AML-193 (cell line): ENCODE measurements around the gene TMED10.

Experiments used
- DNase-seq, 2 experiments: peaks; one replicate each; lab custom pipeline; 2025; lab: John Stamatoyannopoulos, UW

The TMED10 gene

DNA sequence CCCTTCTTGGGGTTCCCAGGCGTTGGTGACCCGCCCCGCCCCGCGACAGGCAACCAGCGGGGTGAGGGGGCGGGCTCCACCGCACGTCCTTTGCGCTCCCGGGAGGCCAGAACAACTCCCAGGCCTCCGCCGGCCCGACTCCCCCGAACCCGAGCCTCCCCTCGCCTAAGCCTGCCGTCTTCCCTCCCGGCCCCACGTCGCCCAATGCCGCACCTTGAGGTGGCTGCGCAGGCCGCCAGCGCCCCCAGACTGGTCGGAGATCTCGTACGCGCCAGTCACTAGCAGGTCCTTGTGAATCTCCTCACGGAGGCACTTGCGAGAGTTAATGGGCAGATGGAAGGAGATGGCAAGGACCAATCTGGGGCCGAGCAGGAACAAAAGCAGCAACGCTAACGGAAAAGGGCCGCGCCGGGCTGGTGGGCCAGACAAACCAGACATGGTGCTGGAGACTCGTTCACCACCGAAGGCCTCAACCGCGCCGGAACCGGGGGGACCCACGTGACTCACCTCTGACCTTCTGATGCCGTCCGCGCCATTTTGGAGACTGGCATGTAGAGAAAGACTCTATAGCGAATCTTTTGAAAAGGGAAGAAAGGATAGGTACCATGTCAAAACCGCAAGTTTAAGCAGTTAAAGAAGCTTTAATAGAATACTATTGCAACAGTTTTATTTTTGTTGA lies at the start of gene TMED10:
TMED10 (minus strand) TSS at position 471 of the 679 bp plus-strand sequence; CDS start at position 438, 33 bp downstream.
- peak; percentile 55 to 62 for DNase-seq

DNA sequence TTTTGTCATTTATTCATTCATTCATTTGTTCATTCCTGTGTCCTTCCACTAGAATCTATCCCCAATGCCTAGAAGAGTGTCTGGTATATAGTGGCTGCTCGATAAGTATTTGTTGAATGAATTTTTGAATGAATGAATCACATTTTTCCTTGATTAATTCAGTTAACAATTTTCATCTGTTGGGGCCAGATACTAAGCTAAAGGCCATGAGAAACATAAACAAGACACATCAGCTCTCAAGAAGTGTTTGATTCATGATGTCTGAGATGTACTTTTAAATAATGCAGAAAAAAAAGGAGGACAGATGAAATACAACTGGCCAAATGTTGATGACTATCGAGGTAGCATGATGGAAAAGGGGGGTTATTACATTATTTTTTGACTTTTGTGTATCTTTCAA lies 48.1 kb upstream of the TMED10 start:
- DNase-seq = no peak

DNA sequence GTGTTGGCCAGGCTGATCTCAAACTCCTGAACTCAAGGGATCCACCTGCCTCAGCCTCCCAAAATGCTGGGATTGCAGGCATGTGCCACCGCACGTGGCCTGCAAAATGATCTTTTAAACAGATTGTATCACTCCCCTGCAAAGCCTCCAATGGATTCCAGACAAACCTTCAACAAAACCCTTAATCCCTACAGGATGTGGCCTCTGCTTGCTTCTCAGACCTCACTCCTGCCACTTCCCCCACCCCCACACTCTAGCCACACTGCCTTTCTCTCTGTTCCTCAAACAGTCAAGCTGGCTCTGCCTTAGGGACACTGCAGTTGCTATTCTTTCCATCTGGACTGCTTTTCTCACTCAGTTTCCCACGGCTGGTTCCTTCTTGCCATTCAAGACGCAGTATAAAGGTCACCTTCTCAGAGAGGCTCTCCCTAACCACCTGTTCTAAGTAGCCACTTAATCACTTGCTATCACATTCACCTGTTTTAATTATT lies 47.3 kb upstream of the TMED10 start:
- DNase-seq = peak; percentile 75 to 79

DNA sequence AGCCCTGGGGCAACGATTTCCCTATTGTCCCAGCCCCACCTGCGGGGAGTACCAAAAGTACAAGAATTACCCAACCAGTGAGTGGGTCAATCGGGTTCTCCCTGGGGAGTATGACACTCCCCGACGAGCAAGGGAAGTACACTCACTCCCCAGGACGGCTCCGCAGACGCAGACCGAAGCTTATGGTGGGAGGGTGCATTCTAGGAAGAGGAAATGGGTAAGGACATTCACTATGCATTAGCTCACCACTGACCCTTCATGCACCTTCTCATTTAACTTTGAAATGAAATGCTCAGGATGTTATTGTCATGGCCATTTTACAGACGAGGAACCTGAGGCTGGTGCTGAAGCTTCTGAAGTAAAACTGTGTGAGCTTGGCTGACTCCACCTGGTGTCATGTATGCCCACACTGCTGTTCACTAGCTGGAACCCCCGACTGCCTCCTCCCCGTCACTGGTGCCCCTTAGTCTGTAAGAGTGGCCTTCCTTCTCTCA lies 45.8 kb upstream of the TMED10 start:
- no peak for DNase-seq

DNA sequence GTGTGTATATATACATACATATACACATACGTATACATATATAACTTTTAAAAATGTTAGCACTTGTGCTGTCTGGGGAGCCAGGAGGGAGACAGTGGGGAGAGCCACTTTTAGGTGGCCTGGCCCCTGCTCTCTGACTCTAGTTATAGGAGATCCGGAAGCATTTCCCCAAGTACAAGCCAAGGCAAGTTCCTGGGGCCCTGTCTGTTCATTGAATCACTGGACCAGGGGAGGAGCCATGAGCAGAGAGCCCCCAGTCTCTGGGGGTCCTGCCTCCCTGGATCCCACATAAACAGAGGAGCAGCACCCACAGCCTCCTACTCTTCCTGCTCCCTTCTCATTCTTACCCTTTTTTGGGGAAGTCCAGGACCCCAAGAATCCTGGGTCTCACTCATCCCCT lies 45.4 kb upstream of the TMED10 start:
- DNase-seq = no peak

DNA sequence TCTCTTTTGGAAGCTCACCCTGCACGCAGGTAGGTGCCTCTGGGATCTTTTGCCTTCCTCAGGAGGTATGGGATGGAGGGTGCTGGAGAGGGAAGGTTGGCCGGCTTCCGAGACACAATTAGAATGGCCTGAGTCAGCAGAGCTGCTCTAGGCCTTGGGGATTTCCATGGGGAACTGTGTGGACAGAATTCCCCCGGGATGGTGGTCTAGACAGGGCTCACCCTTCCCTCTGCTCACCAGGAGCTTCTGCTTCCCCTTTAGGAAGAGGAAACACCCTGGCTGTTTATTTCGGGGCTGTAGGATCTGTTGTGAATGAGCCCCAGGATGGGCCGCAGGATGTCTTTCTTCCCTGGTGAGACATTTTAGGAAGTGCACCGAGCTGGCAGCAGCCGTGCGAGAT lies 43.7 kb upstream of the TMED10 start:
- DNase-seq = no peak

DNA sequence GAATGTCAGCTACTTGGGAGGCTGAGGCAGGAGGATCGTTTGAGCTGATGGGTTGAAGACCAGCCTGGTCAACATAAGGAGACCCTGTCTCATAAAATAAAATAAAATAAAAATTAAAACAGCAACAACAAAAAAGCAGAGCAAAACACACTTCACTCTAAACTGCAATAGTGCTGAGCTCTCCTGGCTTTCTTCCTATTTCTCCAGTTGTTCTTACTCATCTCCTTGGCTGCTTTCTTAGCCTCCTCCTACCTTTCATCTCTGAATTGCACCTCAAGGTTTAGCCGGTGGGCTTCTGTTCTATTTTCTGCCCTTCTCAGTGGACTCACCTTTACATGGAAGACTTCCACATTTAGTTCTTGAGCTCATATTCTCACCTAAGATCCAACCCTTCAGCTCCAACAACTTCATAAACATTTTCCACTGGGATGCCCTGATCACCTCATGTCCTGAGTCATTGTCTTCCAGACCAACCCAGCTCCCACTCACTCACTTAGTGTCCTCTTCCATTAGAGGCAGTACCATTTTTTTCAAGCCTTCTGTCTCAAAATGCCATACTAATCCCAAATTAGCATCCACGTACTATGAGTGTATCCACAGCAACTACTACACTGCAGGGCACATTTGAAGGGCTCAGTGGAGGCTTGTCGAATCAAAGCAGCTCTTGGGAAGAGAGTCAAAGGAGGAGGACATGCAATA lies 41.2 kb upstream of the TMED10 start:
- no peak for DNase-seq

DNA sequence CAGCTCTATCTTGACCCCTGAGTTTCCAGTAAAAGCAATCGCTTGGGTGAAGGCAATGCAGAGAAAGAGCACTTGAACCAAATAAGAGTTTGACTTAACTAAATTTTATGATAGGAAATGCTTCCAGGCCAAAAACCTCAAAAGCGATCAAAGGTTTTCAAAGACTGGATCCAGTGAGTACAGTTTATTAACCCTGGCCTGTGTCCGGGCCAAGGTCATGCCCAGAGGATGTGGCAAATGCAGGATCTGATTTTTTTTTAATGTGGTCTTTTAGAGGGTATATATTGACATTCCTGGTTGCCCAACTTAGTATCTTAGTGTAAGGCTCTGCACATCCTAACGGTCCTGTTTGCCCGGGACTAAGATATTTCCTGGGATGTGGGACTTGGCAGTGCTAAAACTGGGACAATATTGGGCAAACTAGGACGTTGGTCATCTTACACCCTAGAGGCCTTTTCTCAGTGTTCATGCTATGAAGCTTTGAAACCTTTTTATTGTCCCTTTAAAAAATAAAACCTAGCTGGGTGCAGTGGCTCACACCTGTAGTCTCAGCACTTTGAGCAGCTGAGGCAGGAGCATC lies 40.1 kb upstream of the TMED10 start:
- no peak for DNase-seq

DNA sequence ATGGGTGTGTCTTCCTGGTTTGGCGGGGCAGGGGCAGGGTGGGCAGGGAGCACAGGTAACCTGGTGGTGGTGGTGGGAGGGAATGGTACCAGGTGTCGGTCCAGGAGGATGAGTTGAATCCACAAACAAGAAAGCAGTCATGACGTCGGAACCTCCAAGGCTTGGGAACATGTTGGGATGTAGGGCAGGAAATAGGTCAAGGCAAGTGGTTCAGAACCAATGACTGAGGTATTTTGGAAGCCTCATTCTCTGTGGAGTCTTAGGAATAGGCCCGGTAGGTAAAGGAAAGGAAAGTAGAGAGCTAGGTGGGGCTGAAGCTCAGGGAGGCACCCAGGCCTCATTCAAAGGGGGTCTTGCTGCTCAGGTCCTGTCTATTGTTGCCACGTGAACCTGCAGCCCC lies 39.1 kb upstream of the TMED10 start:
- no peak for DNase-seq

DNA sequence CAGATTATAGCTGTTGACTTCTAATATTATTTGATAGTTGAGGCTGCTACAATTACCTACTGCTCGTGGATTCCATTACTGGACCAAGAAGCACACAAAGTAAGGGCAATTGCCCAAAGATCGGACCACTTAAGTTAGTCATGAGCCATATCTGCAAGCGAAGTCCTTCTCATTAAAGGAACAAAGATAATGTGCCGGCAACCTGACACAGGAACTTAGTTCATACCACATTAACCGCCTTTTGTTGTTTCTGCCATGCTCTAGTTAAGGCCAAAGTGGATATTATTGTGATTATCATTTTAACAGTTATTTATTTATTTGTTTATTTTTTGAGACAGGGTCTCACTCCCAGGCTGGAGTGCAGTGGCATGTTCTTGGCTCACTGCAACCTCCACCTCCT lies 38.1 kb upstream of the TMED10 start:
- no peak for DNase-seq

DNA sequence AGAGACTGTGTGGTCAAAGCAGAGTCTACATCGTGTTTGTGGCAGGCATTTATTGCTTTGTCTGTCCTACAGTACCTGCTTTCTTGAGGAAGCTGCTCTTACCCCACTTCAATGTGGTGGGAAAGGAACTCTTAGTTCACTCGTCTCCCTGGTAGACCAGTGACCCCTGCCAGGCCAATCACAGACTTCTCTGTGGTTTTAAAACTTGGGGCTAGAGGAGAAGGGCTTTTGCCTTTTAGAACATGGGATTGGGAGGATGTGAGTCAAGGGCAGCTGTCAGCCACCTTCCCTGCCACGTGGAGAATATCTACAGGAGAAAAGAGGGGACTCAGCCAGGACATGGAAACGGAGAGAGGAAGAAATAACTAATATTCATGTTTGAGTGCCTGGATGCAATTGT lies 36.8 kb upstream of the TMED10 start:
- DNase-seq = no peak

DNA sequence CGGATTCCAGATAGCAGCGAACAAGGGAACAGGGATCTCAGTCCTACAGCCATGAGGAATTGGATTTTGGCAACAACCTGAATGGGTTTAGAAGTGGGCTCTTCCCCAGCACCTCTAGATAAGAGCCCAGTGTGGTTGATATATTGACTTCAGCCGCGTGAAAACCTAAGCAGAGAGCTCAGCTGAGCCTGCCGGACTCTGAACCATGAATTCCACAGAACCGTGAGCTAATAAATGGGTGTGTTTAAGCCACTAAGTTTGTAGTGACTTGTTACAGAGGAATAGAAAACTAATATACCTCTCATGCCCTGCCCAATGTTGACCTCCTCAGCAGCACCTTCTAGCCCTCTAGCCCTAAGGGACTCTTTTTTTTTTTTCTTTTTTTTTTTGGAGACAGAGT lies 32.4 kb upstream of the TMED10 start:
- no peak for DNase-seq

DNA sequence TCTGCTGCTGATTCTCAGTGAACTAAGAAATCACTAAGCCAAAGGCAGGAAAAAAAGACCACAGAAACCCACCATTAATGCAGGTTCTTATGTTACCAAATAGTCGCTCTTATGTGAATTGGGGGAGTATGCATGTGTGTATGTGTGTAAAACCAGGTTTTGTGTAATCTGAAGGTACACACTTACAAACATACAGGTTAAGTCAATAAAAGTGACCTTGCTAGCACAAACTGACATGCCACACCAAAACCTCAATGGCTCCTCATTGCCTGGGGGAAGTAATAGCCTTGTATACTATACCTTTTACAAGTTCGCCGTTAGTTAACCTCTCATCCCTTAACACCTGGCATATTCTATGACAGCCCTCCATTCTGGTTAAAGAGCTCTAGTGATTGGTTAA lies 29.8 kb upstream of the TMED10 start:
- no peak for DNase-seq

DNA sequence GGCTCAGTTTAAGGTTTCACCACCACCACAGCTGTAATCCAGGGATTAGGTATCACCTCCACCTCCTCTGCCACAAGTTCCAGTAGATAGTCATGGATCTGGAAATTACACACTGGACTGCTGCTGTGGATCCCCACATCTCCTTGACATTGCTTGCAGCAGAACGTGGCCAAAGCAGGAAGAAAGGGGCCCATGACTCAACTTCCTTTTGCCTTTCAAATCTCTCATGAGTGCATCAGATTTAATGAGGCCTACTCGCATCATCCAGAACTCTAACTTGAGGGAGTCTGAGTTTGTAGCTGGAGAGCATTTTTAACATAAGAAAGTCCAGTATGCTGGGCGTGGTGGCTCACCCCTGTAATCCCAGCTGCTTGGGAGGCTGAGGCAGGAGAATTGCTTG lies 29.2 kb upstream of the TMED10 start:
- DNase-seq = peak; percentile 48 to 68

DNA sequence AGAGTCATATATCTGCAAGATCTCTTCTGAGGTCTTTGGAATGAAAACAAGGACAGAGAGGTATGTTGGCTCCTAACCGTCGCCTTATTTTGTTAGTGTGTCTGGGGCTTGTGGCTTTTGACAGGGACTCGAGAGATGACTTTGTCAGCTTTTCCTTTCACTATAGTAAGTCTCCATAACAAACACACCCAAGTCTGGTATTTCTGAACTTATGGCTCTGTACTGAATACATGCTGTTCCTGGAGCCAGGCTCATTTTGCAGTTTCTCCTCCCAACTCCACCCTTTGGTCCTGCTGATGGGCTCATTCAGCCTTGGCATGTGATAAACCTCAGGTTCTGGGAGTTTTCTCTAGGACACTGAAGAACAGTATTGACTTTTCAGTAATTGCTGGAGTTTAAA lies 27.7 kb upstream of the TMED10 start:
- no peak for DNase-seq

DNA sequence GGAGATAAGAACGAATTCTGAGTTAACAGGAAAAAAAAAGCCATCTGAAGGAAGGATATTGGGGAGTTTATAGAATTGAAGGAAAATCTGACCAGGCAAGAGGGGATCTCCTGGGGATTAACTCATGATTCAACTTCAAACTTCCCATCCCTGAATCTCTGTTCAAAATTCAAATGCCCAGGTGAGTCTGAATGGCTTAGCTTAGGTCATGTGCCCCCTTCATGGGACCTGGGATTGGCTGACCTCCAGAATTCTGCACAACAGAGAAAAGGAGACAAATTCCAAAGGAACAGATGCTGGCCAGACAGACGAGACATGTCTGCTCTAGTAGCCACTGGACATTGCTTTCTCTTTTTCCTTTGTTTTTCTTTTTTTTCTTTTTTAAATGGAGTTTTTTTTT lies 26.2 kb upstream of the TMED10 start:
- no peak for DNase-seq

DNA sequence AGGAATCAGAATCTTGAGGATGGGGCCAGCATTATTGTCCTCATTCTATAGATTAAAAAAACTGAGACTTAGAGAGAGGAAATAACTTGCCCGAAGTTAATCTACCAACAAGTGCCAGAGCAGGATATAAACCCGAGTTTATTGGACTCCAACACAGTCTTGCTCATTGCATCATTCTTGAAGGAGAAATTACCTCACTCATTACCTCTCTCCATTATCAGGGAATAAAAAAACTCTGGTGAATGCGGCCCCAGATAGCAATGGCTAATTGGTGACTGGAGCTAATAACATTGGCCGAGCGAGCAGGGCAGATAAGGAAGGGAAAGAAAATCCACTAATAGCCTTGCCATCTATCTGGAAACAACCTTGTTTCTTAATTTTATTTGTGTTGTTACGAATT lies 24.7 kb upstream of the TMED10 start:
- no peak for DNase-seq

DNA sequence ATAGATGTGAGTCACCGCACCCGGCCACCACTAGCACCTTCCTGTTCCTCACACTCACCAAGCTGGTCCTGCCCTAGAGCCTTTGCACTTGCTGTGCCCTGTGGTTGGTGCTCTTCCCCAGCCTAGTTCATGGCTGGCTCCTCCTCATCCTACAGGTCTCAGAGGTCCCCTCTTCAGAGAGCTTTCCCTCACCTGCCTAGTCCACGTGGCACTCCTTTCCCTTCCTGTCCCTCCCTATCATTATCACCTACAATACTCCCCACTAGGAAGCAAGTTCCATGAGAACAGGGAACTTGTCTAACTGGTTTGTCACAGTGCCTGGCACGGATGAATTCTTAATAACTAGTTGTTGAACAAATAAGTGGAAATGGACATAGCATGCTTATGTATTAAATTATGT lies 24.0 kb upstream of the TMED10 start:
- DNase-seq = no peak

DNA sequence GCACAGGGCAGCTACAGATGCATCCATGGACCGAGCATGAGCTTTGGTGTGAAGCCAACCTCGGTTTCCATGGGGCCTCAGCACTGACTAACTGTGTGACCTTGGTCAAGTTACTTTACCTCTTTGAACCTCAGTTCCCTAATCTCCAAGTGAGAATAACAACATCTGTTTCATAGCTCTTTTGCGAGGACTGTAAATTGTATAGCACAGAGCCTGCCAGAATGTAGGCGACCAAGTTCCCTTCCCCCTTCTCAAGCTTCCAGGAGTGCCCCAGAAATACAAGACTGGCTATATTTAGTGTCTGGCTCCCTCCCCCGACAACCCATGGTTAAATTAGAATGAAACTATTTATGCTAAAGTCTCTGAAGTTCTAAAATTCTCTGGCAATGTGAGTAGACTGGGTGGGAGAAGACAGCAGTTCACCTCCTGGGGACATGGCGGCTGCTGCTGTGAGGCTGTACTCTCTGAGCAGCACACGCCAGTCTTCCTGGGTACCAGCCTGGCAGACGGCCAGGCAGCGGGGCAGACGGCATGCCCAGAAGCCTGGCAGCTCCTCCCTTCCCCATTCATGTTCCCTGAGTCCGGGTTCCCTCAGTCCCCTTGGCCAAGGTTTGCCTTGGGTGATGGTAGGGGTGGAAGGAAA lies 22.0 kb upstream of the TMED10 start:
- DNase-seq = no peak

DNA sequence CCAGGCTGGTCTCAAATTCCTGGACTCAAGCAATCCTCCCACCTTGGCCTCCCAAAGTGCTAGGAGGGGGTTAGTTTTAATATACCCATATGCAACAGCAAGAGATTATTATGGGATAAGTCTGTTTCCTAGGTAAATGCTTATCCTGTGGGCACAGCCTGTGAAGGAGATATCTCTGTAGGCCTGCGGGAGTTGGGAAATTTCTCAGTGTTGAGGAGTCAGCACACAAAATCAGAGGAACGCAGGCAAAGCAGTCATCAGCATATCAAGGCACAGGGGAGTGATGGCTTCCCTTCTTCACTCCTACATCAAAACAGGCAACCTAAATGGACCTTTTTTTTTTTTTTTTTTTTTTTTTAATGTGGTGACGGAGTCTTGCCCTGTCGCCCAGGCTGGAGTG lies 20.9 kb upstream of the TMED10 start:
- no peak for DNase-seq

DNA sequence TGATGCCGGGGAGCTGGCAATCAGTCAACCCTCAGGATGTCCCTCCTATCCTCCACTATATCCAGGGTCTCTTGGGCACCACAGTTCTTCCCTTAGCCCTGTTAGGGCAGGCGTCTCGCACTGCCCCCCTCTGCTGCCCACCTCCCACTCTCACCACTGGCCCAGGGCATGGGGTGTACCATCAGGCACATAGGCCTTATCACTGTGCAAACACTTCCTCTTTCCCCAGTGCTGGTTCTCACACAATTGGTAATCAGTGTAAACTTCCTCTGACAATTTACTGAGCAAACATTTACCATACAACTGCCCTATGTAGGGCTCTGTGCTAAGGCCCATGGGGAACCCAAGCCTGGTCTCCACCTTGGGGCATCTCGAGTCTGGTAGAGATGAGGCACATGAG lies 20.1 kb upstream of the TMED10 start:
- DNase-seq = peak; percentile 45 to 46

DNA sequence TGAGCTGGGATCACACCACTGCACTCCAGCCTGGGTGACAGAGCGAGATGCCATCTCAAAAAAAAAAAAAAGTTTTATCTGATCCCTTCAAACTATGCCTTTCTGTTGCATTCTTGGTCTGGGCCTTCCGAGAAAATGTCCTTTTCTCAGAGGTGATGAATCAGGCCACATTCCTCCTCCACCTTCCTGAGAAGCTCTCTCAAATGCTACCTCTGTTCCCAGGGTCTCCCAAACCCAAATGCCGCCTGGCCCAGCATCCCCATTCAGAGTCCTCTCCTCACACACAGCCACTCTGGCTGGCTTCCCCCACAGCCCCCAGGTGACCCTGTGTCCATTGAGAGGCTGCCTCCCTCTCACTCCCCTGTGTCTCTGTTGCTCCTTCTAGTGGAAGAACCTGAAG lies 19.7 kb upstream of the TMED10 start:
- no peak for DNase-seq

DNA sequence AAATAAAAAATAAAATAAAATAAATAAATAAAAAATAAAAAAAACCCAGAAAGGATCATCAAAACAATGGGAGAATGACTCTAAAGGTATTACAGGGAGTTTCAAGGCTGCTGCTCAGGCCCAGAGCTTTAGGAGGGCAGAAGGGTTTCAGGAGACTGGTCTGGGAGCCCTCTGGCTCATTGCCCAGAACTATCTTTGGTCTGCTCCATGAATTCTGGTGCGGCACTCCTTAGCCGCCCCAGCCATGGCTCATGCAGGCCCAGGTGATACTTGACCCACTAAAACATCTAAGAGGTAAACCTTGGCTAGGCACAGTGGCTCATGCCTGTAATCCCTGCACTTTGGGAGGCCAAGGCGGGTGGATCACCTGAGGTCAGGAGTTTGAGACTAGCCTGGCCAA lies 14.7 kb upstream of the TMED10 start:
- DNase-seq = no peak
